RWPE2 (cell line): ENCODE results near the gene TMOD3.

Experiments
- ATAC-seq: fragments of 200-7000 bp; cut with Tn5 transposase; 3 replicates; pipeline ENCODE4 v1.9.1; 2021; ENCODE audit warnings: low read depth
- DNase-seq: peaks from one replicate; pipeline ENCODE4 v3.0.0-alpha.2; 2020; ENCODE audit warnings: low spot score
- H3K27ac ChIP-seq: fragments of 450-650 bp; 2 replicates; pipeline ENCODE4 v1.5.1; 2017; ENCODE audit warnings: mild to moderate bottlenecking; ENCODE audit not compliant: poor library complexity, severe bottlenecking
- H3K27me3 ChIP-seq: fragments of 250-450 bp; sonication (Bioruptor Pico); 2 replicates; pipeline ENCODE4 v1.5.1; 2021; ENCODE audit warnings: mild to moderate bottlenecking, moderate library complexity; ENCODE audit not compliant: insufficient read depth, poor library complexity, severe bottlenecking
- H3K36me3 ChIP-seq: fragments of 250-450 bp; sonication (Bioruptor Pico); 2 replicates; pipeline ENCODE4 v1.5.1; 2020; ENCODE audit warnings: low read depth, mild to moderate bottlenecking, moderate library complexity
- H3K4me1 ChIP-seq: fragments of 250-450 bp; sonication (Bioruptor Pico); 2 replicates; pipeline ENCODE4 v1.5.1; 2021; ENCODE audit warnings: mild to moderate bottlenecking, moderate library complexity; ENCODE audit not compliant: insufficient read depth, poor library complexity, severe bottlenecking
- H3K4me3 ChIP-seq: fragments of 250-450 bp; sonication (Bioruptor Pico); 2 replicates; pipeline ENCODE4 v1.5.1; 2021; ENCODE audit warnings: mild to moderate bottlenecking, moderate library complexity; ENCODE audit not compliant: severe bottlenecking
- H3K9me3 ChIP-seq: fragments of 250-450 bp; sonication (Bioruptor Pico); 2 replicates; pipeline ENCODE4 v1.5.1; 2021; ENCODE audit warnings: mild to moderate bottlenecking, moderate library complexity; ENCODE audit not compliant: severe bottlenecking
- CTCF ChIP-seq: fragments of 450-650 bp; IDR thresholded peaks from one replicate; pipeline ENCODE4 v1.5.1; 2017; ENCODE audit warnings: mild to moderate bottlenecking, moderate library complexity; ENCODE audit not compliant: poor library complexity, severe bottlenecking

The TMOD3 gene

GRCh38 chr15:51864408-51865056 lies 35.1 kb downstream of the TMOD3 start:
- Histone ChIP-seq H3K27ac (peak overlapping the region; percentile 100), H3K36me3 (peaks cover 76% of the 10 kb centered on the region), H3K27me3 (no peaks in the 10 kb centered on the region), H3K4me1 (peaks cover 81% of the 10 kb centered on the region), H3K9me3 (no peaks in the 10 kb centered on the region), H3K4me3 (no peak overlapping the region)
- ATAC-seq (peak; percentile 94), DNase-seq (peak; percentile 96)
- no peak for TF ChIP-seq CTCF

DNA sequence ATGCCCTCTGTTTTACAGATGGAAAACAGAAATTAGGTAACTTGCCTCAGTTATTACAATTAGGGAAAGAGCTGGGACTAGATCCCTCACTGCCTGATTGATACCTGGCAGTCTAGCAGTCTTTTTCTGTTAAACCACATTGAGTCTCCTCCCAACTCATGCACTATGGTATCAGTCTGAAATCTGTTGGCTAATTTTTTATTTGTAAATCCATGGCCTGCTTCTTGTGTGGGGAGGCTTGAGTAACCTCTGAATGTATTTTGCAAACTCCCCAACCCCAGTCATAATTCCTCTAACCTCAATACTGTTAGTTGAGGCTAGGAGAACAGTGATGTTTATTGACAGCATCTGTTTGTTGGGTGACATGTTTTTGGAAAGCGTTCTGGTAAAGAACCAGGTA lies 35.9 kb downstream of the TMOD3 start:
- Histone ChIP-seq H3K27ac (peak overlapping the region; percentile 100), H3K4me3 (no peak overlapping the region), H3K9me3 (no peaks in the 10 kb centered on the region), H3K4me1 (peaks cover 81% of the 10 kb centered on the region), H3K27me3 (no peaks in the 10 kb centered on the region), H3K36me3 (peaks cover 84% of the 10 kb centered on the region)
- no peak for DNase-seq
- no peak for TF ChIP-seq CTCF
- no peak for ATAC-seq

- no peak for TF ChIP-seq CTCF
- Histone ChIP-seq H3K27me3 (no peaks in the 10 kb centered on the region), H3K4me3 (no peak overlapping the region), H3K9me3 (no peaks in the 10 kb centered on the region), H3K36me3 (peaks cover 93% of the 10 kb centered on the region), H3K4me1 (peaks cover 76% of the 10 kb centered on the region), H3K27ac (peak overlapping the region; percentile 100)
- ATAC-seq (no peak), DNase-seq (no peak)
These were observed 36.7 kb downstream of the TMOD3 start for GRCh38 chr15:51866161-51866560.

DNA sequence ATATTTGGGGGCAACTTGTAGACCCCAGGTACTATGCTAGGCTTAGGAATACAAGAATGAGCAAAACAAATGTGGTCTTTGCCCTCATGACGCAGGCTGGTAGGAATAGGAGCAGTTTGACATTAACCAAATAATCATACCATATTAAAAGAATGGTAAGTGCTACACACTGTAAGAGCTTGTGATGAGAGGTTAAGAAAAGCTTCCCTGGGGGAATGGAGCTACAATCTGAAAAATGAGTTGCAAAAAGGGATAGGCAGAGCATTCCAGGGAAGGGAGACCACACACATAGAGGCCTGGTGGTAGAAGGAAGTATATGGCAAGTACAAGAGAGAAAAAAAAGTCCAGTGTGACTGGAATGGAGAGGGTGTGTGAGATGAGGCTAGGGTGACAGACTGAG lies 37.3 kb downstream of the TMOD3 start:
- no peak for DNase-seq
- H3K27me3 ChIP-seq: no peaks in the 10 kb centered on the region
- peak overlapping the region; percentile 100 for H3K27ac ChIP-seq

More for the DNA sequence above, 37.3 kb downstream of the TMOD3 start:
- Histone ChIP-seq H3K4me1 (peaks cover 71% of the 10 kb centered on the region), H3K4me3 (no peak overlapping the region), H3K9me3 (no peaks in the 10 kb centered on the region), H3K36me3 (peaks cover 98% of the 10 kb centered on the region)
- no peak for TF ChIP-seq CTCF
- no peak for ATAC-seq
